ENCODE data around the gene ALG1.

- TF ChIP-seq CTCF (IDR thresholded peaks at IDR 0.05; ENCODE audit: insufficient read depth, low read depth, low read length) (no peak), EZH2 (IDR thresholded peaks at IDR 0.05; ENCODE audit: insufficient read depth, low read length) (no peak)
Measured at GRCh38 chr16:5036228-5037156, 35.2 kb upstream of the ALG1 start.

All from astrocyte (in vitro differentiated cells and primary cell).